Occipital lobe (tissue), 2 donors: ENCODE results near the gene OR6J1. TPM values are rescaled to one million over a fixed set of nuclear protein-coding genes. Genes with fewer than 3 reads are reported as not detected.
"Not testable (repeated sequence)": the region's sequence is repeated elsewhere in the genome, so short reads cannot be mapped to it uniquely, and the experiment has no call there.

Experiments used
- DNase-seq: peaks from one replicate; lab custom pipeline; 2025; lab: John Stamatoyannopoulos, UW
- total RNA-seq: library from RNA; depleted of rRNA; stranded (reverse); fragments of >200 nt; gene quantifications from one replicate; pipeline ENCODE4 v1.2.3, GENCODE V29; 2014

The OR6J1 gene
- total RNA-seq, 1 donor from 2014 or later: not detected

GRCh38 chr14:22650960-22651521 is 6.9 kb upstream of the OR6J1 start:
- DNase-seq: no peak

DNA sequence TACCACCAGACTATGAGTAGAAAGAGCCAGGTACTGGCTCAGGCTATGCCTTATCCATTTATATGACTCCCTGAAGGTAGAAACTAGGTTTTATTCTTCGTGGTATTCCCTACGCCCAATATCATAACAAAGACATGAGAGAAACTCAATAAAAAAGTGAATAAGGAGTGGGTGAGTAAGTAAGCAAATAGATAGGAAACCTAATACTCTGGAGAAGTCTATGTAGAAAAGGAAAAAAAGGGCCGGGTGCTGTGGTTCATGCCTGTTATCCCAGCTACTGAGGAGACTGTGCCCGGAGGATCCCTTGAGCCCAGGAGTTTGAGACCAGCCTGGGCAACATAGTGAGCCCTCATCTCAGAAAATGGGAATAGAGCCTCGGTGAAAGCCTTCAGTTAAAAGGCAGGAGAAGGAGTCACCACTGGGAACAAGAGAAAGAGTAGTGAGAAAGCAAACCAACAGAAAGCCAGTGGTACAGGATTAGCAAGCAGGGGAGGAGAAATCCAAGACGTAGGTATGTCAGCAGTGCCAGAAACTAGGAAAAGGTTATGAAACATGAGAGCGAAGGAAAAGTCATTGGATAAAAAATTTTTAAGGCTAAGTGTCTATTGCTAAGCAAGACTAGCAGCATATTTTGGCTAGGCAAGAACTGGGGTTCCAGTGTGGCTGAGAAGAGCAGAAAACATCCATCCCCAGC is 6.0 kb upstream of the OR6J1 start:
- no peak for DNase-seq

DNA sequence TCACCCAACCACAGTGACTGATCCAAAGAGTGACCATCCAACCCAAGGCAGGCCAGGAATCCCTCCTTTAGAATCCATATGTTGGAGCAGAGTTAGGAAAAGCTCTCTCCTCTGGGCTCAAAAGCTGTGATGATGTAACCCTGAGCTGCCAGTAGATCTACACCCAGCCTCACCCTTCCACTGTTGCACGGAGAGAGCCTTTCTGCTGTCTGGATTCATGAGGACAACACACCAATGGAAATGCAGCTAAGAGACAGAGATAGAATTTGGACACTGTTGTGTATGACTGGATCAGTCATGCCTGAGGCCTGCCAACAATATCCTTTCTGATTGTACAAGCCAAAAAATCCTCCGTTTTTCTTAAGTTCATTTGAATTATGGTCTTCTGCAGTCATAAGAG is 4.4 kb upstream of the OR6J1 start:
- no peak for DNase-seq

- no peak for DNase-seq
Observed at GRCh38 chr14:22646570-22647254, 2.6 kb upstream of the OR6J1 start.

- no peak for DNase-seq
Observed at GRCh38 chr14:22641846-22642245, 2.3 kb downstream of the OR6J1 start.

GRCh38 chr14:22640192-22640591 is 4.0 kb downstream of the OR6J1 start:
- no peak for DNase-seq

GRCh38 chr14:22635980-22636379 is 8.2 kb downstream of the OR6J1 start:
- not testable (repeated sequence) for DNase-seq

GRCh38 chr14:22634233-22634900 is 9.8 kb downstream of the OR6J1 start:
- no peak for DNase-seq

DNA sequence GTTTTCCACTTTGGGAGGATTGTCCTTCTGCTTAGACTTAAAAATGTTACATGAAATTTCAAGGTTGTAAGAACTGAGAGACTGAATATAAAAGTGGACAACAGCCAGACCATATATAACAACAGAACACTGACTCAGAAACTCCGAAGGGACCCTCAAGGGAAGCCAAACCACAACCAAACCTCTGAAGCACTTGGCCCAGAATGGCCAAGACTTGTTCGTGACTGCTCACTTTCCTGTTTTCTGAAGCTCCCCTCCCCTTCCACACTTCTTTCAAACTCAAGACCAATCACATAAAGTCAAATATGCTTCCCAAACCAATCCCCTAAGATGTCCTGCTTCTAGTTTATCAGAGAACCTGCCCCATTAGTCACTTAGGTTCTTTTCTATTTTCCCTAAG is 13.7 kb downstream of the OR6J1 start:
- no peak for DNase-seq

GRCh38 chr14:22630066-22630465 is 14.1 kb downstream of the OR6J1 start:
- no peak for DNase-seq

DNA sequence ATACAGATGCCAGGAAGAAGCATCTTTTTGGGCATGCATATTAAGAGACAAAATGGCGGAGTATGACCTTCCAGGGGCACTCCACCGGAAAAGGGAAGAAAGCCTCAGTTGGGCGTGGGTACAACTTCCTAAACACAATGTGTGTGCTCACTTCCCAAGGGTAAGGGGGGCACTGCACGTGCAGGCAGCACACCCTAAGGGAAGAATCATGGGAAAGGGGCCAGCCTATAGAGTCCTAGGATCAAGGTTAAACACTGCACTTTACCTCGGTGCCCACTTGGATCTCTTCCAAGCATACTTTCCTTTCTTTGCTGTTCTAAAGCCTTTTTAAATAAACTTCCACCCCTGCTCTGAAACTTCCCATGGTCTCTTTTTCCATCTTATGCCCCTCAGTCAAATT is 14.8 kb downstream of the OR6J1 start:
- DNase-seq: no peak

DNA sequence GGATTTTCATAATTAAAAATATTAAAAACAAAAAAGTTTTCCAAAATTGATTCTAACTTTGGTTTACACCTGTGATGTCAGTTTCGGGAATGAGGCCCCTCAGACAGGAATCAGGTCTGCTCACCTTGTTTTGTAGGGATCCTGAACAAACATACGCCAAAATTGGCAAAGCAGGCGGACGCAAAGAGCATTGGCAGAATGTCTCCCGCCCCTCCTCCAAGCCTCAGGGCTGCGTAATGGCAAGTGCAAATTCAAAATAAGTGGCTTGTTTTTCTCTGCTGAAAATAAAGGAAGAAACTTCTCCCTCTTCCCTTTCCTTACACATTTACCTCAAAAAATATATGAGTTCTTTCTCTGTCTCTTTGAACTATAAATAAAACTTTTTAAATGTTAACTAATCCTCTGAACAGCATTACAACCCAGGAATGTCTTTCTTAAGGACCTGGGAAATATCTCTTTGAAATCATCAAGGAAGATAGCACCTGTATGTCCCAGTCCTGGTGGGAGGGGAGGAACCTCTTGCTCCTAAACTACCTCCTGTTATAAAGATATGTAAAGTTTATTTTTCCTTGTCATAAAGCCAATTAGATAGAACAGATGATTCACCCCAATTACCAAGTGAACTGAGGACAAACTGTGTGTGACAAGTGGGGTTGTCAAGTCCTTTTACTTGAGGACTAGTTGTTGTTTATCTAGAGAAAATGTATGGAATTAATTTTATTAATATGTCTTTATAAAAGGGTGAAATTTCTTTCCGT is 16.5 kb downstream of the OR6J1 start:
- no peak for DNase-seq

GRCh38 chr14:22626590-22626989 is 17.6 kb downstream of the OR6J1 start:
- DNase-seq: no peak

DNA sequence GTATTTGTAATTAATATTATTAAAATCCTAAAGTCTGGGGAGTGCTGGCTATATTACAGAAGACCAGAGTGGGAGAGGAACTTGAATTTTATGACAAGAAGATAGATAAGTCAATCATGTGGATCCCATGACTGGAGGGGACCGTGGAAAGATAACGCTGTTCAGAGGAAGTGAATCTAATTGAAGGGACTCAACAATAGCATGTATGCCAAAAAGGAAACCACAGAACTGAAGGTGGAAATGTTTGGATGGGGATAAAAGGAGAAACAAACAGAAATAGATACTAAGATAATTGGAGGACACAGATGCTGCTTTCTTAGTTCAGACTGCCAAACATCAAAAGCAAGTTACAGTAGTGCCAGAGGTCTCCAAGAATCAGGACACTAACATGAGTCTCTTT is 21.1 kb downstream of the OR6J1 start:
- DNase-seq: no peak

DNA sequence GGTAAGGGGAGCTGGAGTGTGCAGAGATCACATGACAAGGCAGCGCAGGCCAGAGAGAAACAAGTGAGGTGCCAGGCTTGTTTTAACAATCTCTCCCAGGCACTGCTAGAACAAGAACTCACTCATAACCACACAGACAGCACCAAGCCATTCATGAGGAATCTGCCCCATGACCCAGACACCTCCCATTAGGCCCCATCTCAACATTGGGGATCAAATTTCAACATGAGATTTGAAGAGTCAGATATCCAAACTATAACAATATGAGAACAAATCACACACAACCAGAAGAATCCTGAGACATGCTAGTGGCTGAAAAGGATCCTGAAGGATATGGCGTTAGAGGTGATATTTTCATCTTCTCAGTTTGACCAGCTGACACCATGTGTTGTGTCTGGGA is 21.9 kb downstream of the OR6J1 start:
- DNase-seq: no peak

DNA sequence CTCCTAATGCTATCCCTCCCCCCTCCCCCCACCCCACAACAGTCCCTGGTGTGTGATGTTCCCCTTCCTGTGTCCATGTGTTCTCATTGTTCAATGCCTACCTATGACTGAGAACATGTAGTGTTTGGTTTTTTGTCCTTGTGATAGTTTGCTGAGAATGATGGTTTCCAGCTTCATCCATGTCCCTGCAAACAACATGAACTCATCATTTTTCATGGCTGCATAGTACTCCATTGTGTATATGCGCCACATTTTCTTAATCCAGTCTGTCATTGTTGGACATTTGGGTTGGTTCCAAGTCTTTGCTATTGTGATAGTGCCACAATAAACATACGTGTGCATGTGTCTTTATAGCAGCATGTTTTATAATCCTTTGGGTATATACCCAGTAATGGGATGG is 28.4 kb downstream of the OR6J1 start:
- DNase-seq: not testable (repeated sequence)

GRCh38 chr14:22614240-22614799 is 29.8 kb downstream of the OR6J1 start:
- no peak for DNase-seq

- no peak for DNase-seq
Observed at GRCh38 chr14:22613736-22614239, 30.4 kb downstream of the OR6J1 start.

DNA sequence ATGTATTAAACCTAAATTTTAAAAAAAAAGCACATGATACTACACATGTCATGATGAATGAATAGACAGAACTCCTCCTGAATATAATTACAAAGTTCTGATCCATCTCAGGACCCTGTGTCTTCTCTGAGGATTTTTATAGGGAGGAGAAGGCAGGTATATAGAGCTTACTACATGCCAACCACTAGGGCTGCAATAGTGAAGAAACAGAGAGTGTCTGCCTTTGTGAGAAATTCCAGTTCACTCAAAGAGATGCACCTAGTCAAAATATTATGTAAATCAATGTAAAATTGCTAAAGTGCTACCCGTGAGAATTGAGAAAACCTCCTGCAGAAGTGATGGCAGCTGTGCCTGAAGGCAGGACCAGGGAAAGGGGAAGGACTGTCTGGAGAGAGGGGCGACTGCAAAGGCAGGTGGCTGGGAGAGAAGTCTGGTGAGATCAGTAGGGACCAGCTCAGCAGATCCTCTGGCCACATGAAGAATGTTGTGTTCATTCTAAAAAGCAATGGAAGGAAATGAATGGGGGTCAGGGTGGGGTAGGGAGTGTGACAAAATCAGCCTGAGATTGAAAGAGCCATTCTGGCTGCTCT is 31.0 kb downstream of the OR6J1 start:
- no peak for DNase-seq

GRCh38 chr14:22610931-22611330 is 33.2 kb downstream of the OR6J1 start:
- DNase-seq: no peak

DNA sequence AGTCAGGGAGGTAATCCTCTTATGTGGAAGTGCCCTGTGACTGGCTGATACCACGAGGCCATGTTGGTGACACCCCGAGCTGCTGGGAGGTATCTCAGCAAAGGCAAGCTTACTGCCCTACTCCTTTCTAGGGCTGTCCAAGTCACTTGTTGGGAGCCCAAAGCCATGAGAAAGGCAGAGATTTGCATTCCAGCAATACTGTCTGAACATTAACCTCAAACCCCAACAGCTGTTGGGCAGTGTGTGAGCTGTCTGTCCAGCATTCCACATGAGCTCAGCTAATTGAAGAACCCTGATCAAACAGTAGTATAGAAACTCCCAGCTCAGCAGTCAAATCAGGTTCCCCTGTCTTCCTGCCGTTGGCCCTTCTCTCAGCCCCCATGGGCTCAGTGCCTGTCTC is 36.9 kb downstream of the OR6J1 start:
- DNase-seq: no peak
